Endothelial cell of umbilical vein (primary cell): ENCODE results near the gene C1orf115.

ENCODE experiments used
- EZH2 ChIP-seq: IDR thresholded peaks from 2 replicates; pipeline ENCODE4 v1.6.1; 2012; ENCODE audit warnings: borderline replicate concordance, low read depth, mild to moderate bottlenecking, moderate library complexity, low read length, inconsistent platforms; ENCODE audit not compliant: severe bottlenecking
- JUN ChIP-seq: IDR thresholded peaks from 2 replicates; pipeline ENCODE4 v1.6.1; 2011; ENCODE audit warnings: borderline replicate concordance, low read depth; ENCODE audit not compliant: insufficient read length, insufficient read depth
- MYC ChIP-seq: IDR thresholded peaks from one replicate; pipeline ENCODE4 v1.6.1; 2011; ENCODE audit warnings: mild to moderate bottlenecking, low read depth, low read length
- POLR2A ChIP-seq: IDR thresholded peaks from 2 replicates; pipeline ENCODE4 v1.6.1; 2012; ENCODE audit warnings: low read depth, mild to moderate bottlenecking, control low read depth, low read length
- TF ChIP-seq, protein P1 (sequence below), 2 donors: IDR thresholded peaks; 1 replicate in 1 of 2; 2 replicates in 1 of 2; pipeline ENCODE4 v1.5.1; 2011; ENCODE audit warnings: low read length in 2 of 2, mild to moderate bottlenecking in 2 of 2, moderate library complexity in 2 of 2, control low read depth in 1 of 2, inconsistent platforms in 1 of 2, low read depth in 1 of 2; ENCODE audit not compliant: insufficient read depth in 1 of 2; ENCODE audit errors: extremely low read depth in 1 of 2

DNA sequence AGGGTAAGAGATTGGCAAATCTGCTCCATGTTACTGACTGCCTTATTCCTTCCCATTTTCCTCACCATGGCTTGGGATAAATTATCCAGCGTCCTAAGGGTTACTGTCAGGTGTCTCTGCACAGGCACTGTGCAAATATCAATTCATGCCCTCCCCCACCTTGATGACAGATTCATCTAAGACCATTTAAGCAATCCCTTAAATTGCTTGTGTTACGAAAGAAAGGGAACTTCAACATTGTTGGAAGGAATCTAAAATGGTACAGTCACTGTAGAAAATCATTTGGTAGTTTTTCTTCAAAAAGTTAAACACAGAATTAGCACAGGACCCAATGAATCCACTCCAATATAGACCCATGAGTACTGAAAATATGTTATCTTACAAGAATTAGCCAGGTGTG, 40.3 kb downstream of the C1orf115 start:
- TF ChIP-seq, protein P1, sequence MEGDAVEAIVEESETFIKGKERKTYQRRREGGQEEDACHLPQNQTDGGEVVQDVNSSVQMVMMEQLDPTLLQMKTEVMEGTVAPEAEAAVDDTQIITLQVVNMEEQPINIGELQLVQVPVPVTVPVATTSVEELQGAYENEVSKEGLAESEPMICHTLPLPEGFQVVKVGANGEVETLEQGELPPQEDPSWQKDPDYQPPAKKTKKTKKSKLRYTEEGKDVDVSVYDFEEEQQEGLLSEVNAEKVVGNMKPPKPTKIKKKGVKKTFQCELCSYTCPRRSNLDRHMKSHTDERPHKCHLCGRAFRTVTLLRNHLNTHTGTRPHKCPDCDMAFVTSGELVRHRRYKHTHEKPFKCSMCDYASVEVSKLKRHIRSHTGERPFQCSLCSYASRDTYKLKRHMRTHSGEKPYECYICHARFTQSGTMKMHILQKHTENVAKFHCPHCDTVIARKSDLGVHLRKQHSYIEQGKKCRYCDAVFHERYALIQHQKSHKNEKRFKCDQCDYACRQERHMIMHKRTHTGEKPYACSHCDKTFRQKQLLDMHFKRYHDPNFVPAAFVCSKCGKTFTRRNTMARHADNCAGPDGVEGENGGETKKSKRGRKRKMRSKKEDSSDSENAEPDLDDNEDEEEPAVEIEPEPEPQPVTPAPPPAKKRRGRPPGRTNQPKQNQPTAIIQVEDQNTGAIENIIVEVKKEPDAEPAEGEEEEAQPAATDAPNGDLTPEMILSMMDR (IDR thresholded peaks at IDR 0.05; ENCODE audit: extremely low read depth in 1 of 2, insufficient read depth in 1 of 2, low read depth in 1 of 2, low read length in 2 of 2): no peak
- no peak for TF ChIP-seq POLR2A
- no peak for TF ChIP-seq EZH2
- TF ChIP-seq MYC: no peak
- TF ChIP-seq JUN: no peak
